ENCODE results near the gene SCAF8. TPM values are rescaled to one million over a fixed set of nuclear protein-coding genes. Genes with fewer than 3 reads are reported as not detected.
A peak's percentile ranks its signal among the peaks of the same experiment; 100 is the strongest.

The SCAF8 gene
- total RNA-seq, 1 donor from 2014 or later = 15.2 TPM

- H3K4me3 ChIP-seq (ENCODE audit: low read depth, low read length) = no peak overlapping the region
- no peak for TF ChIP-seq CTCF (conservative IDR thresholded peaks at IDR 0.05; ENCODE audit: low read depth, low read length)
- no peak for DNase-seq (ENCODE audit: low read depth)
Measured at GRCh38 chr6:154719433-154719832, 13.8 kb upstream of the SCAF8 start.

- no peak for TF ChIP-seq CTCF (conservative IDR thresholded peaks at IDR 0.05; ENCODE audit: low read depth, low read length)
- H3K4me3 ChIP-seq (ENCODE audit: low read depth, low read length) = no peak overlapping the region
- DNase-seq (ENCODE audit: low read depth) = no peak
Measured at GRCh38 chr6:154719854-154720253, 13.4 kb upstream of the SCAF8 start.

GRCh38 chr6:154721460-154721859 lies 11.8 kb upstream of the SCAF8 start:
- DNase-seq (ENCODE audit: low read depth) = no peak
- TF ChIP-seq CTCF (conservative IDR thresholded peaks at IDR 0.05; ENCODE audit: low read depth, low read length) = no peak
- no peak overlapping the region for H3K4me3 ChIP-seq (ENCODE audit: low read depth, low read length)

GRCh38 chr6:154726887-154727286 lies 6.3 kb upstream of the SCAF8 start:
- no peak overlapping the region for H3K4me3 ChIP-seq (ENCODE audit: low read depth, low read length)
- no peak for DNase-seq (ENCODE audit: low read depth)
- TF ChIP-seq CTCF (conservative IDR thresholded peaks at IDR 0.05; ENCODE audit: low read depth, low read length) = no peak

- H3K4me3 ChIP-seq (ENCODE audit: low read depth, low read length) = no peak overlapping the region
- no peak for DNase-seq (ENCODE audit: low read depth)
- TF ChIP-seq CTCF (conservative IDR thresholded peaks at IDR 0.05; ENCODE audit: low read depth, low read length) = no peak
Measured at GRCh38 chr6:154731296-154732218, 1.7 kb upstream of the SCAF8 start.

GRCh38 chr6:154732538-154733182 lies 556 bp upstream of the SCAF8 start:
- peak overlapping the region; percentile 89 for H3K4me3 ChIP-seq (ENCODE audit: low read depth, low read length)
- TF ChIP-seq CTCF (conservative IDR thresholded peaks at IDR 0.05; ENCODE audit: low read depth, low read length) = no peak
- DNase-seq (ENCODE audit: low read depth) = no peak
